Measurements from ENCODE around the gene SESTD1.
"Not testable (repeated sequence)": the region's sequence is repeated elsewhere in the genome, so short reads cannot be mapped to it uniquely, and the experiment has no call there.

DNA sequence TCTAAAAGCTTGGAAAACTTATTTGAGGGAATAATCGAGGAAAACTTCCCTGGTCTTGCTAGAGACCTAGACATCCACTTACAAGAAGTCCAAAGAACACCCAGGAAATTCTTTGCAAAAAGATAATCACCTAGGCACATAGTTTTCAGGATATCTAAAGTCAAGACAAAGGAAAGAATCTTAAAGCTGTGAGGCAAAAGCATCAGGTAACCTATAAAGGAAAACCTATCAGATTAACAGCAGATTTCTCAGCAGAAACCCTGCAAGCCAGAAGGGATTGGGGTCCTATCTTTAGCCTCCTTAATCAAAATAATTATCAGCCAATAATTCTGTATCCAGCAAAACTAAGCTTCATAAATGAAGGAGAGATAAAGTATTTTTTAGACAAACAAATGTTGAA, 56.4 kb downstream of the SESTD1 start:
- not testable (repeated sequence) for TF ChIP-seq CTCF (IDR thresholded peaks at IDR 0.05; ENCODE audit: insufficient read depth, low read length); POLR2AphosphoS5 (IDR thresholded peaks at IDR 0.05; ENCODE audit: low read depth); SPI1 (IDR thresholded peaks at IDR 0.05; ENCODE audit: borderline replicate concordance, low read depth)
- TF ChIP-seq, protein P1, sequence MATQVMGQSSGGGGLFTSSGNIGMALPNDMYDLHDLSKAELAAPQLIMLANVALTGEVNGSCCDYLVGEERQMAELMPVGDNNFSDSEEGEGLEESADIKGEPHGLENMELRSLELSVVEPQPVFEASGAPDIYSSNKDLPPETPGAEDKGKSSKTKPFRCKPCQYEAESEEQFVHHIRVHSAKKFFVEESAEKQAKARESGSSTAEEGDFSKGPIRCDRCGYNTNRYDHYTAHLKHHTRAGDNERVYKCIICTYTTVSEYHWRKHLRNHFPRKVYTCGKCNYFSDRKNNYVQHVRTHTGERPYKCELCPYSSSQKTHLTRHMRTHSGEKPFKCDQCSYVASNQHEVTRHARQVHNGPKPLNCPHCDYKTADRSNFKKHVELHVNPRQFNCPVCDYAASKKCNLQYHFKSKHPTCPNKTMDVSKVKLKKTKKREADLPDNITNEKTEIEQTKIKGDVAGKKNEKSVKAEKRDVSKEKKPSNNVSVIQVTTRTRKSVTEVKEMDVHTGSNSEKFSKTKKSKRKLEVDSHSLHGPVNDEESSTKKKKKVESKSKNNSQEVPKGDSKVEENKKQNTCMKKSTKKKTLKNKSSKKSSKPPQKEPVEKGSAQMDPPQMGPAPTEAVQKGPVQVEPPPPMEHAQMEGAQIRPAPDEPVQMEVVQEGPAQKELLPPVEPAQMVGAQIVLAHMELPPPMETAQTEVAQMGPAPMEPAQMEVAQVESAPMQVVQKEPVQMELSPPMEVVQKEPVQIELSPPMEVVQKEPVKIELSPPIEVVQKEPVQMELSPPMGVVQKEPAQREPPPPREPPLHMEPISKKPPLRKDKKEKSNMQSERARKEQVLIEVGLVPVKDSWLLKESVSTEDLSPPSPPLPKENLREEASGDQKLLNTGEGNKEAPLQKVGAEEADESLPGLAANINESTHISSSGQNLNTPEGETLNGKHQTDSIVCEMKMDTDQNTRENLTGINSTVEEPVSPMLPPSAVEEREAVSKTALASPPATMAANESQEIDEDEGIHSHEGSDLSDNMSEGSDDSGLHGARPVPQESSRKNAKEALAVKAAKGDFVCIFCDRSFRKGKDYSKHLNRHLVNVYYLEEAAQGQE (IDR thresholded peaks at IDR 0.05; ENCODE audit: insufficient replicate concordance, low read depth), result not testable (repeated sequence)

Data from HL-60 (cell line).